ENCODE results near the gene KCTD6. TPM values are rescaled to one million over a fixed set of nuclear protein-coding genes. Genes with fewer than 3 reads are reported as not detected.

KCTD6 gene
- total RNA-seq, 1 donor from 2014 or later: 11.2 TPM

- intact Hi-C loops (cut with micrococcal nuclease): no loop called here
These were observed 7.2 kb upstream of the KCTD6 start for GRCh38 chr3:58484722-58485069.

- intact Hi-C loops (cut with micrococcal nuclease): no loop called here
These were observed 6.0 kb upstream of the KCTD6 start for GRCh38 chr3:58485801-58486435.

GRCh38 chr3:58487140-58487886 is 4.6 kb upstream of the KCTD6 start:
- intact Hi-C loops (cut with micrococcal nuclease): no loop called here

- intact Hi-C loops (cut with micrococcal nuclease): no loop called here
These were observed 2.9 kb upstream of the KCTD6 start for GRCh38 chr3:58488967-58489366.

GRCh38 chr3:58490860-58491501 is 915 bp upstream of the KCTD6 start:
- intact Hi-C loops (cut with micrococcal nuclease): loop anchor here (1.0 to 5.0 kb wide), 12 partner anchors 20 to 1586 kb away; partner anchors contain the start of genes ABHD6, APPL1, HTD2 and PDHB

GRCh38 chr3:58492494-58492905 is 604 bp downstream of the KCTD6 start:
- intact Hi-C loops (cut with micrococcal nuclease): loop anchor here (1.0 to 5.0 kb wide), 4 partner anchors 76 to 1585 kb away; partner anchors contain the start of gene APPL1

- intact Hi-C loops (cut with micrococcal nuclease): loop anchor here (5.0 kb wide), 3 partner anchors 457 to 1583 kb away; partner anchors contain the start of gene APPL1
These were observed 2.2 kb downstream of the KCTD6 start for GRCh38 chr3:58494107-58494506.

GRCh38 chr3:58495101-58495500 is 3.2 kb downstream of the KCTD6 start:
- intact Hi-C loops (cut with micrococcal nuclease): no loop called here

GRCh38 chr3:58496206-58496857 is 4.4 kb downstream of the KCTD6 start:
- intact Hi-C loops (cut with micrococcal nuclease): no loop called here

GRCh38 chr3:58497097-58497496 is 5.2 kb downstream of the KCTD6 start:
- intact Hi-C loops (cut with micrococcal nuclease): no loop called here

GRCh38 chr3:58502872-58503271 is 11.0 kb downstream of the KCTD6 start:
- intact Hi-C loops (cut with micrococcal nuclease): no loop called here

GRCh38 chr3:58507356-58508078 is 15.6 kb downstream of the KCTD6 start:
- intact Hi-C loops (cut with micrococcal nuclease): loop anchor here (5.0 kb wide), 1 partner anchor 390 kb away; no protein-coding TSS in a partner anchor

- intact Hi-C loops (cut with micrococcal nuclease): loop anchor here (5.0 kb wide), 1 partner anchor 389 kb away; no protein-coding TSS in a partner anchor
These were observed 16.5 kb downstream of the KCTD6 start for GRCh38 chr3:58508437-58508836.

GRCh38 chr3:58514405-58514804 is 22.5 kb downstream of the KCTD6 start:
- intact Hi-C loops (cut with micrococcal nuclease): no loop called here

GRCh38 chr3:58518291-58518789 is 26.4 kb downstream of the KCTD6 start:
- intact Hi-C loops (cut with micrococcal nuclease): no loop called here

GRCh38 chr3:58519668-58520402 is 27.9 kb downstream of the KCTD6 start:
- intact Hi-C loops (cut with micrococcal nuclease): no loop called here

- intact Hi-C loops (cut with micrococcal nuclease): no loop called here
These were observed 28.8 kb downstream of the KCTD6 start for GRCh38 chr3:58520403-58521335.

- intact Hi-C loops (cut with micrococcal nuclease): no loop called here
These were observed 29.4 kb downstream of the KCTD6 start for GRCh38 chr3:58521336-58521670.
